HPDE6-E6E7 (cell line): ENCODE data around the gene MAGEA2.
"Not testable (repeated sequence)": the region's sequence is repeated elsewhere in the genome, so short reads cannot be mapped to it uniquely, and the experiment has no call there.

Experiments
- DNase-seq: peaks from one replicate; pipeline ENCODE4 v3.0.0; 2011; ENCODE audit warnings: missing footprints; ENCODE audit errors: extremely low spot score

MAGEA2 gene, protein sequence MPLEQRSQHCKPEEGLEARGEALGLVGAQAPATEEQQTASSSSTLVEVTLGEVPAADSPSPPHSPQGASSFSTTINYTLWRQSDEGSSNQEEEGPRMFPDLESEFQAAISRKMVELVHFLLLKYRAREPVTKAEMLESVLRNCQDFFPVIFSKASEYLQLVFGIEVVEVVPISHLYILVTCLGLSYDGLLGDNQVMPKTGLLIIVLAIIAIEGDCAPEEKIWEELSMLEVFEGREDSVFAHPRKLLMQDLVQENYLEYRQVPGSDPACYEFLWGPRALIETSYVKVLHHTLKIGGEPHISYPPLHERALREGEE

DNA sequence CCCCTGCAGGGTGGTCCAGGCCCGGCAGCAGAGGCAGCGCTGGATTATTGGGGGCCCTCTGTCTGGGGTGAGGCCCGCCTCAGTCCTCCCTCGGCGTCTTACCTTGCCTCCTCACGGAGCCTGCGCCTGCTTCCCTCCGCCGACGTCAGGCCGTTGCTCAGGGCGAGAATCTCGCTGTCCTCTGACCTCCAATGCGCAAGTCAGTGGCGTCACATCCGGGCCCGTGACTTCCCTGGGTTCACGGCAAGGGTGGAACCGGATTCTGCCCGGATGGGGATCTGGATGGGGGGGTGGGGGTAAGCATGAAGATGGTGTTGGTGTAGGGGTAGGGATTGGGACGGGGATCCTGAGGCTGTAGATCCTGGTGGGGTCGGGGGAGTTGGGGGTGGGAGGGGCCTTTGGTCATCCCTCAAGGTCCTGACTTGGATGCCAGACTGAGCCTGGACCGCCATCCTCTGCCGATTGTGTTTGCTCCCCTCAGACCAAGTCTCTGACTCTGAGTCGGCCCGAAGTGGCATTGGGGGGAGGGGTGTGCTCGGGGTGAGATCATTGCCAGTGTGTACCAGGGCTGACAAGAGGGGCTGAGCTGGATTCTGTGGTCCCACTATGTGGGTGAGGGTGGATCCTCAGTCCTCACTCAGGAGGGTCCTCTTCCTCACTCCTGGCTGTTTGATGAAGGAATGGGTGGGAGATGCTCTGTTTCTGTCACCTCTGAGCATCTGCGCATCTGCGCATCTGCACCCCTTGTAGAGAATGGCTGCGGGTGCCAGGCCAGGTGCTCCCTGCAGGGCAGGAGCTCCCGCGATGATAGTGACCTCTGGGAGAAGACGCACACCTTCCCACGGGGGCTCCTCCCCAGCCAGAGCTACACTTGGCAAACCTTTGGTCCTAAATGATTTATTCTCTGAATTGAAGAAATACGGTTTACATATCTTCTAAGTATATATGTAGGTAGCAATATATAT, at the start of gene MAGEA2:
TSS of gene MAGEA2 (minus strand) at position 157 of the 965 bp plus-strand sequence. CDS start 2,479 bp downstream, outside the sequence.
- DNase-seq = not testable (repeated sequence)

DNA sequence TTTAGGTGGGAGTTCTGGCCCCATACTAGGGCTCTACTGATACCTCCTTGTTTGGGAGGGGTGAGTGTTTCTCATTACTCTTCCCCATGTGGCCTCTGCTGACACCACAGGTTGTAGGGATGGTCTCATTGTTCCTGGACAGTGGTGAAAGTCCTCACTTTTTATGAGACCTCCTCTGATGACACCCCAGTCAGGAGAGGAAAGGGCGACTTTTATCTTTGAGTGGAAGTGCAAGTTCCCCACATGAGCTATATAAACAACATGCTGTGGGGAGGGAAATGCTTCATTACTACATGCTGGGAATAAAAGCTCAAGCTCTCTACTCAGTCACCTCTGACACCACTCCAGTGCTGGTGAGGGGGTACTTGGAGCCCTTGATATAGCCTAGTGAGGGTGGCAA, 45.3 kb upstream of the MAGEA2 start:
- DNase-seq = no peak

DNA sequence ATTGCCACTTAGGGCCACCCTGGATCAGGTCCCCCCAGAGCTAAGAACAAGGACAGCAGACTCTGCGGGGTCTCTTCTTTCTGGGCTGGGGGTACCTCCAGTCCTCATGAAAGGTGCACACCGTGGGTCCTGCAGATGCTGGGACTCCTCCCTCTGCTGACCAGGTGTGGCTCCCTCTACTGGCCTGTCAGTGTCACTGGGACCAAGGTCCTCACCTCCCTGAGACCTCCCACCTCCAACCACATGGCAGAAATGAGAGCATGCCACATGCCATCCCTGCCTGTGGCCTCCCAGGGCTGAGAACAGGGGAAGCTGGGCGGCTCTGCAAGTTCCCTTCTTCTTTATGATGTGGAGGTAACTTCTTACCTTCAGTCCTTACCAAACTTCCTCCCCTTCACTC, 33.4 kb upstream of the MAGEA2 start:
- not testable (repeated sequence) for DNase-seq

DNA sequence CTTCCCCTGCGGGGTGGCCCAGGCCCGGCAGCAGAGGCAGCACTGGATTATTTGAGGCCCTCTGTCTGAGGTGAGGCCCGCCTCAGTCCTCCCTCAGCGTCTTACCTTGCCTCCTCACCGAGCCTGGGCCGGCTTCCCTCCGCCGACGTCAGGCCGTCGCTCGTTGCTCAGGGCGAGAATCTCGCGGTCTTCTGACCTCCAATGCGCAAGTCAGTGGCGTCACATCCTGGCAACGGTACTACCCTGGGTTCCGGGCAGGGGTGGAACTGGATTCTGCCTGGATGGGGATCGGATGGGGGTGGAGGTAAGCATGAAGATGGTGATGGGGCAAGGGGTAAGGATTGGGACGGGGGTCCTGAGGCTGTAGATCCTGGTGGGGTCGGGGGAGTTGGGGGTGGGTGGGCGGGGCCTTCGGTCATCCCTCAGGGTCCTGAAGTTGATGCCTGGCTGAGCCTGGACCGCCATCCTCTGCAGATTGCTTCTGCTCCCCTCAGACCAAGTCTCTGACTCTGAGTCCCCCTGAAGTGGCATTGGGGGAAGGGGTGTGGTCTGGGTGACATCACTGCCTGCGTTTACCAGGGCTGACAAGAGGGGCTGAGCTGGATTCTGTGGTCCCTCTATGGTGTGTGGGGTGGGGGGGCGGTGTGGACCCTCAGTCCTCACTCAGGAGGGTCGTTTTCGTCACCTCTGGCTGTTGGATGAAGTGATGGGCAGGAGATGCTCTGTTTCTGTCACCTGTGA, 16.1 kb upstream of the MAGEA2 start, which contains the start of gene MAGEA6:
TSS of gene MAGEA6 (minus strand) at position 141 of the 741 bp plus-strand sequence. CDS start 2,039 bp downstream, outside the sequence.
- not testable (repeated sequence) for DNase-seq

DNA sequence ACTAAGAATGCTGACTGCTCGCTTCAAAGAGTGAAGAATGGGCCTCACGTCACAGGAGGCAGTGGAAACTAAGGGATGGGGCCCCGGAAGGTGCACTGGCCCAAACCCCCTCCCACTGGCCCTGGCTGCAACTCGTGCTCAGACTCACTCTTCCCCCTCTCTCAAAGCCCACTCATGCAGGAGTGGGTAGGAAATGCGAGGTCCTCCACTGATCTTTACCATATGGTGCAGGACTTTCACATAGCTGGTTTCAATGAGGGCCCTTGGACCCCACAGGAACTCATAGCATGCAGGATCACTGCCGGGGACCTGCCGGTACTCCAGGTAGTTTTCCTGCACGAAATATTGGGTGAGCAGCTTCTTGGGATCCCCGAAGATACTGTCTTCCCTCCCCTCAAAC, 12.9 kb upstream of the MAGEA2 start:
- not testable (repeated sequence) for DNase-seq

DNA sequence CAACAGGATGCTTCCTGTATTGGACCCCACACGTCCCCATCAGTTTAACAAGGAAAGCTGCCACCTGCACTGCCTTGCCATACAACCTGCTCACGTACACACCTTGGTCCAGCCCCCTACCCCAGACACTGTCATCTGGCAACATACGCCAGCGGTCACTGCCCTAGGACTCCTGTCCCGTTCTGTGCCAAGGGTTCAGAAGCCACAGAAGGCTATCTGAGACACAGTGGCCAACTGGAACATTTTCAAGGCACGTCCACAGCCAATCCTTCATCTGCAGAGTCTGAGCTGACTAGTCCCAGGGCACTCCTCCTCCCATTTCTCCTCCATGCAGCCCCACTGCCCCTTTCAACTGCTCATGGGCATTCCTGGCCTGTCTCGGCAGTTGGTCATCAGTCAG, 7.9 kb upstream of the MAGEA2 start:
- DNase-seq = not testable (repeated sequence)

DNA sequence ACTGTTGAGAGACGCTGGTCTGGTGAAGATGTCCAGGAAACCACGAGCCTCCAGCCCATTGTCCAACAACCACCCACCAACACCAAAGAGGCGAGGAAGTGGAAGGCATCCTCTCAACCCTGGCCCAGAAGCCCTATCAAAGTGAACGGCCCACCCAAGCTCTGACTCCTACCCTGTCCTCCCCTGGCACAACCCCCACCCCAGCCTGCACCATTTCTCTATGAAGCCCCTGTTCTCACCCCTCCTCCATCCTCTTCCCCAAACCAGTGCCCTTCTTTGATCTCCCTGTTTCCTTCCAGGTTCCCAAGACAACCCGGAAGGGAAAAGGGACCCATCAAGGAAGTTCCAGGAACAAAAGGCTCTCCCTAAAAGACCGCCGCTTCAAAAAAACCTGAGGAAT, 5.9 kb upstream of the MAGEA2 start:
- not testable (repeated sequence) for DNase-seq

DNA sequence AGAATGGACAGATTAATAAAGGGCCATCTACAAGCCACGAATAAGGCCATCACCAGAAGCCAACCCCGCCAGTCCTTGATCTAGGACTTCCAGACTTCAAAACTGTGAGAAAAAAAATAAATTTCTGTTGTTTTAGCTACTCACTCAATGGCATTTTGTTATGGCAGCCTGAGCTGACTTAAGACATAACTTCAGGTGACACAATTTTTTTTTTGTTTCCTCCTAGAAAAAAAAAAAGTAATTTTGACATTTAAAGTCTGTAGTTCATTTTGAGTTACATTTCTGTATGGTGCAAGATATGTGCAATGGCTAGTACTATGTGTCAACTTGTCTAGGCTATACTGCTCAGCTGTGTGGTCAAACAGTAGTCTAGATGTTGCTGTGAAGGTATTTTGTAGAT, 5.3 kb upstream of the MAGEA2 start, which contains the start of gene CSAG3:
TSS of gene CSAG3 (plus strand) at position 301 of the 400 bp plus-strand sequence.
- not testable (repeated sequence) for DNase-seq

DNA sequence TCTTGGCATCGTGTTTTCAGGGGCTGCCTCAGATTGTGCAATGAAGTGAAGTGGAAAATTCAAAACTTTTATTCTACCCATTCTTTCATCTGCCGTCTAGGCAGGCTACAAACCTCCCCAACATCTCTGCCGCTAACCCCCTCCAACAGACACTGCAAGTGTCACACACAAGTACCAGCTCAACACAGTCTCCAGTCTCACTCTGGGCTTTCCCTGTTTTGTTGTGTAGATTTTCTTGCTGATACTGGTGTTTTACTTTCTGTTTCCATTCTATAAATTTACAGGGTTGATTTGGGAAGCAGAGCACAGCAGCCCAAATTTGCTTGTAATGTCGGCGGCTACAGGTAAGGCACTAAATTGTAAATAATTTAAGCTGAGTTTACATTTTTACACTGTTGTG, 1.2 kb upstream of the MAGEA2 start:
- DNase-seq = not testable (repeated sequence)

DNA sequence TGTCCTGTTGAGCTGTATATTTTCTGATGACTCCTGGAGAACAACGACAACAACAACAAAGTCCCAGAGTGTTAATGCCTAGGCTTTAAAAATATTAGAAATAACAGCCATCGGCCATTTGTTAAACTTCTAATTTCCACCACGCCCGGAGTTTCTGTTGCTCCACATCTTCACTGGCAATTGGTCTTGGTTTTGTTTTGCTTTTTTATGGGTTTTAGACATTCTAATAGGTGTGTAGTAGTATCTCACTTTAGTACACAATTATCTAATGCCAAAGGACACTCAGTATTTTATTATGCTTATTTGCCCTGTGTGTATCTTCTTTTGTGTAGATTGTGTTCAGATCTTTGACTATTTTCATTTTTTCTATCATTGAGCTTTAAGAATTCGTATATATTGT, 15.1 kb downstream of the MAGEA2 start:
- no peak for DNase-seq

DNA sequence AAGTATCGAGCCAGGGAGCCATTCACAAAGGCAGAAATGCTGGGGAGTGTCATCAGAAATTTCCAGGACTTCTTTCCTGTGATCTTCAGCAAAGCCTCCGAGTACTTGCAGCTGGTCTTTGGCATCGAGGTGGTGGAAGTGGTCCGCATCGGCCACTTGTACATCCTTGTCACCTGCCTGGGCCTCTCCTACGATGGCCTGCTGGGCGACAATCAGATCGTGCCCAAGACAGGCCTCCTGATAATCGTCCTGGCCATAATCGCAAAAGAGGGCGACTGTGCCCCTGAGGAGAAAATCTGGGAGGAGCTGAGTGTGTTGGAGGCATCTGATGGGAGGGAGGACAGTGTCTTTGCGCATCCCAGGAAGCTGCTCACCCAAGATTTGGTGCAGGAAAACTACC, 17.1 kb downstream of the MAGEA2 start:
- DNase-seq = not testable (repeated sequence)

DNA sequence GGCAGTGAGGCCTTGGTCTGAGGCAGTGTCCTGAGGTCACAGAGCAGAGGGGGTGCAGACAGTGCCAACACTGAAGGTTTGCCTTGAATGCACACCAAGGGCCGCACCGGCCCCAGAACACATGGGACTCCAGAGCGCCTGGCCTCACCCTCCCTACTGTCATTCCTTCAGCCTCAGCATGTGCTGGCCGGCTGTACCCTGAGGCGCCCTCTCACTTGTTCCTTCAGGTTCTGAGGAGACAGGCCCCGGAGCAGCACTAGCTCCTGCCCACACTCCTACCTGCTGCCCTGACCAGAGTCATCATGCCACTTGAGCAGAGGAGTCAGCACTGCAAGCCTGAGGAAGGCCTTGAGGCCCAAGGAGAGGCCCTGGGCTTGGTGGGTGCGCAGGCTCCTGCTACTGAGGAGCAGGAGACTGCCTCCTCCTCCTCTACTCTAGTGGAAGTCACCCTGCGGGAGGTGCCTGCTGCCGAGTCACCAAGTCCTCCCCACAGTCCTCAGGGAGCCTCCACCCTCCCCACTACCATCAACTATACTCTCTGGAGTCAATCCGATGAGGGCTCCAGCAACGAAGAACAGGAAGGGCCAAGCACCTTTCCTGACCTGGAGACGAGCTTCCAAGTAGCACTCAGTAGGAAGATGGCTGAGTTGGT, 17.7 kb downstream of the MAGEA2 start:
- no peak for DNase-seq

DNA sequence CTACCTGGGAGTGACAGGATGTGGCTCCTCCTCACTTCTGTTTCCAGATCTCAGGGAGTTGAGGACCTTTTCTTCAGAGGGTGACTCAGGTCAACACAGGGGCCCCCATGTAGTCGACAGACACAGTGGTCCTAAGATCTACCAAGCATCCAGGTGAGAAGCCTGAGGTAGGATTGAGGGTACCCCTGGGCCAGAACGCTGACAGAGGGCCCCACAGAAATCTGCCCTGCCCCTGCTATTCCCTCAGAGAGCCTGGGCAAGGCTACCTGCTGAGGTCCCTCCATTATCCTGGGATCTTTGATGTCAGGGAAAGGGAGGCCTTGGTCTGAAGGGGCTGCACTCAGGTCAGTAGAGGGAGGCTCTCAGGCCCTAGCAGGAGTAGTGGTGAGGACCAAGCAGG, 18.5 kb downstream of the MAGEA2 start:
- no peak for DNase-seq

DNA sequence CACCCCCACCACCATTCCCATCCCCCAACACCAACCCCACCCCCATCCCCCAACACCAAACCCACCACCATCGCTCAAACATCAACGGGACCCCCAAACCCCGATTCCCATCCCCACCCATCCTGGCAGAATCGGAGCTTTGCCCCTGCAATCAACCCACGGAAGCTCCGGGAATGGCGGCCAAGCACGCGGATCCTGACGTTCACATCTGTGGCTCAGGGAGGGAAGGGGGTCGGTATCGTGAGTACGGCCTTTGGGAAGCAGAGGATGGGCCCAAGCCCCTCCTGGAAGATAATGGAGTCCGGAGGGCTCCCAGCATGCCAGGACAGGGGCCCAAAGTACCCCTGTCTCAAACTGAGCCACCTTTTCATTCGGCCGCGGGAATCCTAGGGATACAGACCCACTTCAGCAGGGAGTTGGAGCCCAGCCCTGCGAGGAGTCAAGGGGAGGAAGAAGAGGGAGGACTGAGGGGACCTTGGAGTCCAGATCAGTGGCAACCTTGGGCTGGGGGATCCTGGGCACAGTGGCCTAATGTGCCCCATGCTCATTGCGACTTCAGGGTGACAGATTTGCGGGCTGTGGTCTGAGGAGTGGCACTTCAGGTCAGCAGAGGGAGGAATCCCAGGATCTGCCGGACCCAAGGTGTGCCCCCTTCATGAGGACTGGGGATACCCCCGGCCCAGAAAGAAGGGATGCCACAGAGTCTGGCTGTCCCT, 19.3 kb downstream of the MAGEA2 start:
- not testable (repeated sequence) for DNase-seq

DNA sequence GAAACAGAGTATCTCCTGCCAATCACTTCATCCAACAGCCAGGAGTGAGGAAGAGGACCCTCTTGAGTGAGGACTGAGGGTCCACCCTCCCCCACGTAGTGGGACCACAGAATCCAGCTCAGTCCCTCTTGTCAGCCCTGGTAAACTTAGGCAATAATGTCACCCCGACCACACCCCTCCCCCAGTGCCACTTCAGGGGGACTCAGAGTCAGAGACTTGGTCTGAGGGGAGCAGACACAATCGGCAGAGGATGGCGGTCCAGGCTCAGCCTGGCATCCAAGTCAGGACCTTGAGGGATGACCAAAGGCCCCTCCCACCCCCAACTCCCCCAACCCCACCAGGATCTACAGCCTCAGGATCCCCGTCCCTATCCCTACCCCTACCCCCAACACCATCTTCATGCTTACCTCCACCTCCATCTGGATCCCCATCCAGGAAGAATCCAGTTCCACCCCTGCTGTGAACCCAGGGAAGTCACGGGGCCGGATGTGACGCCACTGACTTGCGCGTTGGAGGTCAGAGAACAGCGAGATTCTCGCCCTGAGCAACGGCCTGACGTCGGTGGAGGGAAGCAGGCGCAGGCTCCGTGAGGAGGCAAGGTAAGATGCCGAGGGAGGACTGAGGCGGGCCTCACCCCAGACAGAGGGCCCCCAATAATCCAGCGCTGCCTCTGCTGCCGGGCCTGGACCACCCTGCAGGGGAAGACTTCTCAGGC, 20.2 kb downstream of the MAGEA2 start, which contains the start of the genes CSAG1 and MAGEA12:
TSS of gene CSAG1 (minus strand) at position 461 of the 715 bp plus-strand sequence. CDS start 1,261 bp downstream, outside the sequence.
TSS of gene MAGEA12 (plus strand) at position 497 of the 715 bp plus-strand sequence. CDS start 2,405 bp downstream, outside the sequence.
- no peak for DNase-seq

DNA sequence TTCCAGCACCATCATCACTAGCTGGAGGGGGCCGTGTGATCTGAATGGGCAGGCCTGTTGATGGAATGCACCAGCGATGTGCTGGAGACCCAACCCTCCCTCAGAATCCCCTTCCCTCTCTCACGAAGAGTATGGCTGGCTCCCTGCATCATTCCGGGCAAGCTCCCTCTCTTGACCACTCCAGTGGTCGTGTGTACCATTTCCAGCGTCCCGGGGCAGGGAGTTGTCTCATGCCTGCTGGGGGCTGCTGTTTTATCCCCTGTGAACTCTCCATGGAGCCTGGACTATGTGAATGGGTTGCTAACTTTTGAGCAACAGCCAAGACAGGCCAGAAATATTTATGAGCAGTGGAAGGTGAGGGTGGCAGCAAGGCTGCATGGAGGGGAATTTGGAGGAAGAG, 28.2 kb downstream of the MAGEA2 start:
- no peak for DNase-seq

DNA sequence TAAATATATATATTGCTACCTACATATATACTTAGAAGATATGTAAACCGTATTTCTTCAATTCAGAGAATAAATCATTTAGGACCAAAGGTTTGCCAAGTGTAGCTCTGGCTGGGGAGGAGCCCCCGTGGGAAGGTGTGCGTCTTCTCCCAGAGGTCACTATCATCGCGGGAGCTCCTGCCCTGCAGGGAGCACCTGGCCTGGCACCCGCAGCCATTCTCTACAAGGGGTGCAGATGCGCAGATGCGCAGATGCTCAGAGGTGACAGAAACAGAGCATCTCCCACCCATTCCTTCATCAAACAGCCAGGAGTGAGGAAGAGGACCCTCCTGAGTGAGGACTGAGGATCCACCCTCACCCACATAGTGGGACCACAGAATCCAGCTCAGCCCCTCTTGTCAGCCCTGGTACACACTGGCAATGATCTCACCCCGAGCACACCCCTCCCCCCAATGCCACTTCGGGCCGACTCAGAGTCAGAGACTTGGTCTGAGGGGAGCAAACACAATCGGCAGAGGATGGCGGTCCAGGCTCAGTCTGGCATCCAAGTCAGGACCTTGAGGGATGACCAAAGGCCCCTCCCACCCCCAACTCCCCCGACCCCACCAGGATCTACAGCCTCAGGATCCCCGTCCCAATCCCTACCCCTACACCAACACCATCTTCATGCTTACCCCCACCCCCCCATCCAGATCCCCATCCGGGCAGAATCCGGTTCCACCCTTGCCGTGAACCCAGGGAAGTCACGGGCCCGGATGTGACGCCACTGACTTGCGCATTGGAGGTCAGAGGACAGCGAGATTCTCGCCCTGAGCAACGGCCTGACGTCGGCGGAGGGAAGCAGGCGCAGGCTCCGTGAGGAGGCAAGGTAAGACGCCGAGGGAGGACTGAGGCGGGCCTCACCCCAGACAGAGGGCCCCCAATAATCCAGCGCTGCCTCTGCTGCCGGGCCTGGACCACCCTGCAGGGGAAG, 39.5 kb downstream of the MAGEA2 start, which contains the start of gene MAGEA2B:
TSS of gene MAGEA2B (plus strand) at position 814 of the 973 bp plus-strand sequence. CDS start 2,479 bp downstream, outside the sequence.
- not testable (repeated sequence) for DNase-seq

DNA sequence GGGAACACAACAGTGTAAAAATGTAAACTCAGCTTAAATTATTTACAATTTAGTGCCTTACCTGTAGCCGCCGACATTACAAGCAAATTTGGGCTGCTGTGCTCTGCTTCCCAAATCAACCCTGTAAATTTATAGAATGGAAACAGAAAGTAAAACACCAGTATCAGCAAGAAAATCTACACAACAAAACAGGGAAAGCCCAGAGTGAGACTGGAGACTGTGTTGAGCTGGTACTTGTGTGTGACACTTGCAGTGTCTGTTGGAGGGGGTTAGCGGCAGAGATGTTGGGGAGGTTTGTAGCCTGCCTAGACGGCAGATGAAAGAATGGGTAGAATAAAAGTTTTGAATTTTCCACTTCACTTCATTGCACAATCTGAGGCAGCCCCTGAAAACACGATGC, 40.4 kb downstream of the MAGEA2 start:
- DNase-seq = not testable (repeated sequence)
